ENCODE data around the gene DOCK4. TPM values are rescaled to one million over a fixed set of nuclear protein-coding genes. Genes with fewer than 3 reads are reported as not detected.

Gene DOCK4
- total RNA-seq, 4 donors from 2014 or later: 6.4 to 20.5 (median 9.7) TPM

DNA sequence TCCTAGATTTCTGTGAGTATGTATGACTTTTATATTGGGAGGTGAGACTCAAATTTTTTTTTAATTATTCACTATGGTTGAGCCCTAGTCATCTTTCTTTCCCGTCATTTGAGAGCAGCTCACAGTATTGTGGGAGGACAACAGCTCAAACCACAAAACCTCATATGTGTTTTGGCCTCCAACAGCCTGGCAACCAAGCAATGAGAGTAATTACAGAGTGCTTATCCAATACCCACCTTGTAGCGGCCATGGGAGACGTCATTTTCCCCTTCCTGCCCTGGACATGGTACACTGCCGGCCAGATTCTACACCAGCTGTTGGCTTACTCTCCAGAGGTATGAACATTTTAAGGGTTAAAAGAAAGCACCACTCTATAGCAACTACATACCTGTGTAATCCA lies 49.1 kb downstream of the DOCK4 start:
- WGBS: 37% methylated on average over 4 of the region's 4 CpGs
- TF ChIP-seq, protein P1, sequence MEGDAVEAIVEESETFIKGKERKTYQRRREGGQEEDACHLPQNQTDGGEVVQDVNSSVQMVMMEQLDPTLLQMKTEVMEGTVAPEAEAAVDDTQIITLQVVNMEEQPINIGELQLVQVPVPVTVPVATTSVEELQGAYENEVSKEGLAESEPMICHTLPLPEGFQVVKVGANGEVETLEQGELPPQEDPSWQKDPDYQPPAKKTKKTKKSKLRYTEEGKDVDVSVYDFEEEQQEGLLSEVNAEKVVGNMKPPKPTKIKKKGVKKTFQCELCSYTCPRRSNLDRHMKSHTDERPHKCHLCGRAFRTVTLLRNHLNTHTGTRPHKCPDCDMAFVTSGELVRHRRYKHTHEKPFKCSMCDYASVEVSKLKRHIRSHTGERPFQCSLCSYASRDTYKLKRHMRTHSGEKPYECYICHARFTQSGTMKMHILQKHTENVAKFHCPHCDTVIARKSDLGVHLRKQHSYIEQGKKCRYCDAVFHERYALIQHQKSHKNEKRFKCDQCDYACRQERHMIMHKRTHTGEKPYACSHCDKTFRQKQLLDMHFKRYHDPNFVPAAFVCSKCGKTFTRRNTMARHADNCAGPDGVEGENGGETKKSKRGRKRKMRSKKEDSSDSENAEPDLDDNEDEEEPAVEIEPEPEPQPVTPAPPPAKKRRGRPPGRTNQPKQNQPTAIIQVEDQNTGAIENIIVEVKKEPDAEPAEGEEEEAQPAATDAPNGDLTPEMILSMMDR (IDR thresholded peaks at IDR 0.05): no peak
- no peaks in the 10 kb centered on the region for H3K36me3 ChIP-seq
- H3K4me1 ChIP-seq: peaks cover 8% of the 10 kb centered on the region
- no peak overlapping the region for H3K4me3 ChIP-seq
- H3K9me3 ChIP-seq: no peaks in the 10 kb centered on the region
- DNase-seq (ENCODE audit: low spot score in 2 of 2): no peak
- no peak overlapping the region for H3K27ac ChIP-seq
- H3K27me3 ChIP-seq: no peaks in the 10 kb centered on the region

DNA sequence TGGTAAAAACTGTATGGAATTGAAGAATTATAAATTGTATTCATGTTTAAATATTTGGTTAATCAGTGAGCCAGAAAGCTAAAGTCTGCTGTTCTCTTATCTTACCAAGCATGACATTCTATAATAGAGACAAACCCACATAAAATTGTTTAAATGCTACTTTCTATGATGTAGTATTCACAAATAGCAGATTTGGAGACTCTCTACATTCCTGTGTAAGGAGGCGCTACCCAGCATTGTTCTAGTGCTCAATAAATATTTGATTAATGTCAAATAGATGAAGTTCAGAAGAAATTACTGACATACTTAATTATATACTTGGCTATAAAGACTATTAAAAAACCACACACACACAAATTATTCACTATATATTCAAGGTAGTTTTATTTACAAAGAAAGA lies 49.8 kb downstream of the DOCK4 start:
- H3K9me3 ChIP-seq: no peaks in the 10 kb centered on the region
- DNase-seq (ENCODE audit: low spot score in 2 of 2): no peak
- H3K4me3 ChIP-seq: no peak overlapping the region
- peaks cover 8% of the 10 kb centered on the region for H3K4me1 ChIP-seq
- no peak overlapping the region for H3K27ac ChIP-seq
- WGBS: 96% methylated on average over 1 of the region's 1 CpG
- H3K27me3 ChIP-seq: no peaks in the 10 kb centered on the region
- TF ChIP-seq EP300 (IDR thresholded peaks at IDR 0.05): no peak
- H3K36me3 ChIP-seq: no peaks in the 10 kb centered on the region

DNA sequence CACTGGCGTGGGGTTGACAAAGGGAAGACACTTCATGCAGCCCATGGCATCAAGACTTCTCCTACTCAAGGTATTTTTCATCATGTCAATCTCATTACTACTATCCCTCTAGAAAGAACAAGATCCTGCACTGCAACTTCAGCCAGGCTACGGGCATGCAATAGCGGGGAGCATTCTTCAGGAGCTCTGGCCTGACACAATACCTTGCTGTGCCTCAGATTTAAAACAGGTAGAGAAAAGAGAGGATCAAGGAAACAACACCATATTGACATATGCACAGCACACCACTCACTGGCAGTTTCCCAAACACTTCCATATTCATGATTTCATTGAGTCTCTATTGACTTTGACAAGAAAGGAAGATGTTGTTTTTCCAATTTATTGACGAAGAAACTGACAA lies 51.5 kb downstream of the DOCK4 start:
- Histone ChIP-seq H3K9me3 (no peaks in the 10 kb centered on the region), H3K27me3 (no peaks in the 10 kb centered on the region), H3K27ac (no peak overlapping the region), H3K4me3 (no peak overlapping the region), H3K36me3 (no peaks in the 10 kb centered on the region), H3K4me1 (no peaks in the 10 kb centered on the region)
- no peak for DNase-seq (ENCODE audit: low spot score in 2 of 2)
- 64% methylated on average over 4 of the region's 4 CpGs for WGBS
- TF ChIP-seq POLR2A (IDR thresholded peaks at IDR 0.05): no peak
- TF ChIP-seq, protein P1 (IDR thresholded peaks at IDR 0.05): no peak
- TF ChIP-seq EP300 (IDR thresholded peaks at IDR 0.05): no peak

DNA sequence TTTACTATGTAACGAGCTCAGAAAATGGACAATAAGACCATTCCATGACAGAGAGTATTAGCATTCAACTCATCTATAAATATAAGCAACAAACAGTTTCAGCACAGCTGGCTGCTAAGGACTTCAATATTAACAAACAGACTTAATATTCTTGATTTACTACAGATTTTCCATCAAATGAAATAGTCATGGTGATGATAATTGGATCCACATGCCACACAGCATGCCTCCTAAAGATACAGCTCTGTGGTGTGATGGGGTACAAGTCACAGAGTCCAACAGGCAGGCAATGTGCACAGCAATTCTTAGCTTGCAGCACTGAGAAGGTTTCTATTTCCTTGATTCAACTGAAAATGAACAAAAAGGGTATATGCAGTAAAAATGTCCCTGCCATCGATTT lies 54.0 kb downstream of the DOCK4 start:
- Histone ChIP-seq H3K27me3 (no peaks in the 10 kb centered on the region), H3K9me3 (no peaks in the 10 kb centered on the region), H3K4me1 (no peaks in the 10 kb centered on the region), H3K27ac (no peak overlapping the region), H3K36me3 (no peaks in the 10 kb centered on the region), H3K4me3 (no peak overlapping the region)
- DNase-seq (ENCODE audit: low spot score in 2 of 2): no peak
- 75% methylated on average over 2 of the region's 2 CpGs for WGBS
- TF ChIP-seq EP300 (IDR thresholded peaks at IDR 0.05) (no peak), POLR2A (IDR thresholded peaks at IDR 0.05) (no peak), POLR2AphosphoS5 (IDR thresholded peaks at IDR 0.05) (no peak)
- TF ChIP-seq, protein P1 (IDR thresholded peaks at IDR 0.05): no peak

DNA sequence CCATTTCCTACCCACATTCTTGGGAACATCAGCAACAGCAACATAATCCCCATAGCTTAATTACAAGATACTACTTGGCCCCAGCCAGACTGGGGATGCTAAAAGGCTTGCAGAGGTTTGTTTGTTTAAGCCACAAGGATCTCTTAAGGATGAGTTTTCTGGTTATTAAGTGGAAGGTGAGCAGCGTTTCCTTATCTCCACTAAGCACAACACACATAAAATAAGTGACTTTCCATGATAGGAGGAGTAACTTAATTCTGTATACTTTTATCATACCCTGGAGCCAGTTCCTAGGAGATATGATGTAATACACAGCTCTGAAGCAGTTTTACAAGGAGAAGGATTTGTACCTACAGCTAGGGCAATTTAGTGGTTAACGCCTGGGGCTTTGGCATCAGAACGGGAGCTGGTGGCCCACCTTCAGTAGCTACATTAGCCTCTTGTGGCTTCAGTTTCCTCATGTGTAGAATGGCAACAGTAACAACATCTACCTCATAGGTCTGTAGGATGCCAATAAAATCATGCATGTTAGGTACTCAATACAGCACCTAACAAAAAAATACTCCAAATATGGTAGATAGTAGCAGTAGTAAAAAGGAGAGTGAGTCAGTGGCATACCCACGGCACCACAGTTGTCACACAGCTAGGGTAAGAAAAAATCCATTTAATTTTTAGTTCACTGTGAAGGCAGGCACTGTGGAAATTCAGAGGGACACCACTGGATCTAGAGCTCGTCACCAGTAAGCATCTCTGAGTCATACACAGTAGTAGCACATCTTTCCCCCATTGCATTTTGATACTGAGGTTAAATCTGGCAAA lies 55.2 kb downstream of the DOCK4 start:
- TF ChIP-seq POLR2AphosphoS5 (IDR thresholded peaks at IDR 0.05) (no peak), EP300 (IDR thresholded peaks at IDR 0.05) (no peak), POLR2A (IDR thresholded peaks at IDR 0.05) (no peak)
- TF ChIP-seq, protein P1 (IDR thresholded peaks at IDR 0.05): no peak
- WGBS: 59% methylated on average over 5 of the region's 5 CpGs
- Histone ChIP-seq H3K4me3 (no peak overlapping the region), H3K36me3 (no peaks in the 10 kb centered on the region), H3K27me3 (no peaks in the 10 kb centered on the region), H3K27ac (no peak overlapping the region), H3K9me3 (no peaks in the 10 kb centered on the region), H3K4me1 (no peaks in the 10 kb centered on the region)
- no peak for DNase-seq (ENCODE audit: low spot score in 2 of 2)

DNA sequence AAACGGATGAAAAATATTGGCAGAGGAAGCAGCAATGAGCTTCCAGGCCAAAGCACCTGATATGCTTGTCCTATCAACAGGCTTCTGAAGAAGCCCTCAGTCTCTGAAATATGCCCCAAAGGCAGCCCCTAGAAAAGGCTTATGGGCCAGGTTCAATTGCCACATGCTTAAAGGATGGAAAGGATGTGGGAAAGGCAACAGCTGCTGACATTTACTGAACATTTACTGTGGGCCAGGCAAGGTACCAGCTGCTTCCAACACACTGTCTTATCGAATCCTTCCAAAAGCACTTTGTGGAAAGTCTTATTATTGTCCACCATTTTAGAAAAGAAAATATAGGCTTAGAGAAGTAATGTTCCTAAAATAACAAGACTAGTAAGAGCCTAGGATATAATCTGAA lies 56.5 kb downstream of the DOCK4 start:
- H3K27me3 ChIP-seq: no peaks in the 10 kb centered on the region
- H3K9me3 ChIP-seq: no peaks in the 10 kb centered on the region
- H3K27ac ChIP-seq: no peak overlapping the region
- DNase-seq (ENCODE audit: low spot score in 2 of 2): no peak
- H3K4me3 ChIP-seq: no peak overlapping the region
- no peak for TF ChIP-seq POLR2A (IDR thresholded peaks at IDR 0.05)
- no peak for TF ChIP-seq EP300 (IDR thresholded peaks at IDR 0.05)
- TF ChIP-seq POLR2AphosphoS5 (IDR thresholded peaks at IDR 0.05): no peak
- TF ChIP-seq, protein P1 (IDR thresholded peaks at IDR 0.05): no peak
- H3K36me3 ChIP-seq: no peaks in the 10 kb centered on the region
- WGBS: 57% methylated on average over 2 of the region's 2 CpGs
- H3K4me1 ChIP-seq: no peaks in the 10 kb centered on the region
